Measurements from ENCODE around the gene RAVER2.
"Not testable (repeated sequence)": the region's sequence is repeated elsewhere in the genome, so short reads cannot be mapped to it uniquely, and the experiment has no call there.

The RAVER2 gene

DNA sequence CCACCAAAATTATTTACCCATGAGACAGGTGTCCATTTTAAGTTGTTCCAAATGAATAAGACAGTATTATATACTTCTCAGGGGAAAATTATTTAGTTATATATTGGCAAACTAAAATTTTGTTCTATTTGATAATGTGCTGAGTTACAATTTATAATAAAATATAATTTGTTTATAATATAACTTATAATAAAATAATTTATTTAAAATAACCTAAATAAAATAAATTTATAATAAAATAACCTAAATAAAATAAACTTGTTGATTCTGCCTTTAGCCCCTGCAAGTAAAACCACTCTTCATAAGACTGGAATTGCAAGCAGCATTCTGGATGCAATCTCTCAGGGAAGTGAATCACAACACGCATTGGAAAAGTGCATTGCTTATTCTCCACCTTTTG, 69.6 kb downstream of the RAVER2 start:
- DNase-seq, result no peak

DNA sequence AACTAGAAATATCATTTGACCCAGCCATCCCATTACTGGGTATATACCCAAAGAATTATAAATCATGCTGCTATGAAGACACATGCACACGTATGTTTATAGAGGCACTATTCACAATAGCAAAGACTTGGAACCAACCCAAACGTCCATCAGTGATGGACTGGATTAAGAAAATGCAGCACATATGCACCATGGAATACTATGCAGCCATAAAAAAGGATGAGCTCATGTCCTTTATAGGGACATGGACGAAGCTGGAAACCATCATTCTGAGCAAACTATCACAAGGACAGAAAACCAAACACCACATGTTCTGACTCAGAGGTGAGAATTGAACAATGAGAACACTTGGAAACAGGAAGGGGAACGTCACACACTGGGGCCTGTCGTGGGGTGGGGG, 72.5 kb downstream of the RAVER2 start:
- DNase-seq, result not testable (repeated sequence)

DNA sequence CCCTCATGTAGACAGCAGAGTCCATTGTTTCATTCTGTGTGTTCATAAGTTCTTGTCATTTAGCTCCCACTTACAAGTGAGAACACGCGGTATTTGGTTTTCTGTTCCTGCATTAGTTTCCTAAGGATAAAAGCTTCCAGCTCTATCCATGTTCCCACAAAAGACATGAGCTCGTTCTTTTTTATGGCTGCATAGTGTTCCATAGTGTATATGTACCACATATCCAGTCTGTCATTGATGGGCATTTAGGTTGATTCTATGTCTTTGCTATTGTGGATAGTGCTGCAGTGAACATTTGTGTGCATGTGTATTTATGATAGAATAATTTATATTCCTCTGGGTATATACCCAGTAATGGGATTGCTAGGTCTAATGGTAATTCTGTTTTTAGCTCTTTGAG, 75.7 kb downstream of the RAVER2 start:
- DNase-seq, result not testable (repeated sequence)

DNA sequence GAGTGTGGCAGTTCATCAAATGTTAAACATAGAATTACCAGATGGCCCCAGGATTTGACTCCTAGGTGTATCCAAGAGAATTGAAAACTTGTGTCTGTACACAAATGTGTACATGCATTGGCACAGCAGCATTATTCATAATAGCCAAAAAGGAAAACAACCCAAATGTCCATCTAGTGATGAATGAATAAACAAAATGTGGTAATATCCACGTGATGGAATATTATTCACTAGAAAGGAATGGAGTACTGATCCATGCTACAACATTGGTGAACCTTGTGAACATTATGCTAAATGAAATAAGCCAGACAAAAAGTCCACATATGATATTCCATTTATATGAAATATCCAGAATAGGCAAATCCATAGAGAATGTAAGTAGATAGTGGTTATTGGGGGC, 77.7 kb downstream of the RAVER2 start:
- no peak for DNase-seq

DNA sequence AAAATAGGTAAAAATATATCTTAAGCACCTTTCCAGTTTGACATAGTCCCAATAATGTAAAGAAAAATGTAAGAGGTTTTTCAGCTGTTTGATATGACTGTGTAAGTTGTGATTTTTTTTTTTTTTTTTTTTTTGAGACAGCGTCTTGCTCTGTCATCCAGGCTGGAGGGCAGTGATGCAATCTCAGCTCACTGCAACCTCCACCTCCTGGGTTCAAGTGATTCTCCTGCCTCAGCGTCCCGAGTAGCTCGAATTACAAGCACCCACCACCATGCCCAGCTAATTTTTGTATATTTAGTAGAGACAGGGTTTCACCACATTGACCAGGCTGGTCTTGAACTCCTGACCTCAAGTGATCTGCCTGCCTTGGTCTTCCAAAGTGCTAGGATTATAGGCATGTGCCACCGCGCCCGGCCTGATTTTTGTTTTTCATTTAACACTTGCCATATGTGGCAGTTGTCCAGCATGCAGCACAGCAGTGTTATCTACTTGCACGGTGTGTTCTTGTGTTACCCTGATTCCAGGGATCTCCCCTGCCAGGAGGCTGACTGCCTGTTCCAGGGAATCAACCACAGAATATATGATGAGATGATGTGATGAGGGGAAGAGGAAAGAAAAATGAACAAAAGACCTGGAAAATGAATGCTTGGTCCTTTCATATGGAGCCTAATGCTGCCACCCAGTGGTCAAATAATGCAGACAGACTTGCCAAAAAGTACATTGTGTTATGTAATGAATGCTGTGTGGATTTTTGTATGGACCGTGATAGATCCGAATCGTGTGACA, 79.0 kb downstream of the RAVER2 start:
- DNase-seq, result peak; percentile 78

DNA sequence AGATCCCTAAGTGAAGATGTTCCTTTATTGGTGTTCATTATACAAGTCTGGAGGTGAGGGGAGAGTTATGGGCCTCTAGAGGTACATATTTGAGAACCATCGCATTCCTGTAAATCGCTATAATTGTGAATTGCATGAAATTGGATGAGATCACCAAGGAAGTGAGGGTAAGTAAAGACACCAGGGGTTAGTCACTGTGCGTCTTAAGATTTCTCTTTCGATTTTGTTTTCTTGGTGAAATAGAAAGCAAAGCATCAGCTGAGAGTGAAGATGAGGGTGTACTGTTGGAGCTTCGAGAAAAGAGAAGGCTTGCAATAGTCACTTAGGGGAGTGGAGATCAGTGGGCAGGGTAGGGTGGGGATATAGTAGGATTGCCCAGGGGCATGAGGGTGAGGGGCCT, 82.1 kb downstream of the RAVER2 start:
- DNase-seq, result no peak

DNA sequence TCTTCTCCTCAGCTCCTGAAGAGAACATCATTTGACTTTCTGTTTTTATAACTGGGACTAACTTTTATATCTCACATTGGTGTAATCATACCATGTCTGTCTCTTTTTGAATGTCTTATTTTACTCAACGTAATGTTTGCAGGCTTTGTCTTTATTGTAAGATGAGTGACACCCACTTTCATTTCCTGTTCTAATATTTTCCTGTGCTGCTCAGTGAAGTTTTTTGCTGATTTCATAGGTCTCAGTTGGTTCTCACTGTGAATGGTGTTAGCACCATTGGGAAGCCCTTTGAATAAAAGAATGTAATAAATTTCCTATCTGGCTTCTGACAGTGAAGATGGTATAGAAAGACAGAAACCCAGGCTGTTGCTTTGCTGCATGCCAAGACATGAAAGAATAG, 84.0 kb downstream of the RAVER2 start:
- DNase-seq, result peak; percentile 18

DNA sequence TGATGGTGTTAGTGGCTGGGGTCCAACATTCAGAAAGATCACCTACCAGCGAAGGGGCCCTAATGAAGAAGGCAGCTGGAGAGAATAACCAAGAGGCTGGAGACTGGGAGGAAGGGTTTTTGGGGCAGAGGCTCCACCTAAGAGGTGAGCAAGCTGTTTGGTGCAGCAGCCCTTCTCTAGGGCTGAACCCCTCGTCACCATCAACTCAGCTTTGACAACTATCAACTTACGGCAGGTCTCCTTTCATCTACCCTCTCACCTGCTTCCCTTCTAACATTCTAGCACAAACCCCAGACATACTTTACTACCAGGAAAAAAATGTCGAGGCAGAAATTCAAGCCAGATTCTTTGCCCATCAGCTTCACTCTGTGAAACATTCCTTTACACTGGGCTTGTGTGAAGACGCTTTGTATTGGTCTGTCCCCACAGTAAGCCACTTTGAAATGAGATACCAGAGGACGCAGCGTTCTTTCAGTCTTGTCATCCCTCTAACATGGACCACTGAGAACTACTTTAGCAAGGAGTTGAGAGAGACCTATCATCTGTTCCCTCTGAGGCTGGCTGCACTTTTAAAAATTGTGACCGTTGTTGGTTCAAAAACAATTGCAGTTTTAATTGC, 84.6 kb downstream of the RAVER2 start:
- no peak for DNase-seq

DNA sequence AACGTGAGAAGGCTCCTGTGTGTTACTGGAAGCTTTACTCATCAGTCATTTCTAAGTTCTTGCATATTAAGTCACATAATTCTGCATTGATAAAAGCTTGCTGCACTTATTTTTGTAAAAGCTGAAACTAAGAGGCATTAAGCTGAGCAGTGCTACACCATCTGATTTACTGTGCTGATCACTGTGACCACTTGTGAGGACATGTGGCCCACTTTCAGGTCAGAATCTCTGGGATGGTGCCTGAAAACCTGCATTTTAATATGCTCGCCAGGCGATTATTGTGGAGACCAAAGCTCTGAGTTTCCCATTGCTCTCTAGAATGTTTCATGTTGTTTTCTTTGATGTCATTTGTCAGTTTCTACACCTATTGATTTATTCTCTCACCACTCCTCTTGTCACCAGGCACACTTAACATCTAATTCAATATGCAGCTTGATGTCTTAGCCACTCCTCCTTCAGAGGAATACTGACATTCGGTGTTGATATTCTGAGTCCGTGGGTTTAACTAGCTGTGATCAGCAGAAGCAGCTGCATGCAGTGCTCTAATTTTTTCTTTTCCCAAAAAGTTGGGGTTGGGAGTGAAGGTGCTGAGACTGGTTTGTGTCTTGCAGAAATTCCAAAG, 85.3 kb downstream of the RAVER2 start:
- no peak for DNase-seq

DNA sequence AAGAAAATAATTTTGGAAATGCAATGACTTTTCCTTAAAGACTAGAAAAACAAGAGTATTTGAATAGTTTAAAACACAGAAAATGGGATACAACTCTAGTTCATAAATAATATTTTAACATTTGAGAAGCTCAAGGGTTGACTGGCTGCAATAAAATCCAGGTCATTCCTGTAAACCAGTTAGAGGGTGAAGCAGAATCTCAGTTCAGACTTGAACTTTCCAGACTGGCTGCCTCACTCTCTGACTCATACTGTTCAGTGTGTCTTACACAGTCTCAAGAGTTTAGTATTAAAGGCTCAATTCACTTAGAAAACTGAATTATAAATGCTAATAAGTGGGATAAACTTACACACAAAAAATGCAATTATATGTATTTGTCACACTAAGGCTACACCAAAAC, 89.9 kb downstream of the RAVER2 start:
- DNase-seq, result no peak

DNA sequence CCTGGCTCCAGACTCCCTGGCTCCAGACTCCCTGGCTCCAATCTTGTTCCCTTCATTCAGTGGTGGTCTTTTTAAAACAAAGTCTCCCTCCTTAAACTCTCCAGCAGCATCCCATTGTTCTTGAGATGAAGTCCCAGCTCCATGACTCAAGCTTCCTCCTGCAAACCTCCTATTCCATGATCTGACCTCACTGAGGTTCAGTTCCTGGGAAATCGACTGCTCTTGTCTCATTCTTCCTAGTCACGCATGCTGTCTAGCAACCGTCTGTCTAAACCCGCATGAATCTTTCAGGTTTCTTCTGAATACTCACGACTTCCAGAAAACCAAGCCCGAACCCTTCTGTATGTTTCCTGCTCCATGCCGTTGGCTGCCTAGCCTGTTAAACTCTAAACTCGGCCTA, 91.9 kb downstream of the RAVER2 start:
- DNase-seq, result no peak

DNA sequence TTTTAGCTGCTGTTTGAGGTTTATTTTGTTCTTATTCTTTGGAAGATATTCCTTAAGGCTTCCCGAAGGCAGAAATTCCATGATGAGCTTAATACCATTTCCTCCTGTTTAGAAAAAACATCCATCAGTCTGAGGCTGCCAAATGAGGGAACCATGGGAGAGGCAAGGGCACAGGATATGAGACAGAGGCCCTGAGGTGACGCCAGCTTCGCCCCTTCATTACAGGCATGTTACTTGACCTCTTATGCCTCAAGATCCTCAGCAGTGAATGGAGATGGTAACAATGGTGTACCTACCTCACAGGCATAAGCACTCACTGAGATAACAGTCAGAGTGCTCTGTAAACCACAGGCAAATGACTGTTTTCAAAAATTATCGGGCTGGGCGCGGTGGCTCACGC, 93.6 kb downstream of the RAVER2 start:
- DNase-seq, result no peak

DNA sequence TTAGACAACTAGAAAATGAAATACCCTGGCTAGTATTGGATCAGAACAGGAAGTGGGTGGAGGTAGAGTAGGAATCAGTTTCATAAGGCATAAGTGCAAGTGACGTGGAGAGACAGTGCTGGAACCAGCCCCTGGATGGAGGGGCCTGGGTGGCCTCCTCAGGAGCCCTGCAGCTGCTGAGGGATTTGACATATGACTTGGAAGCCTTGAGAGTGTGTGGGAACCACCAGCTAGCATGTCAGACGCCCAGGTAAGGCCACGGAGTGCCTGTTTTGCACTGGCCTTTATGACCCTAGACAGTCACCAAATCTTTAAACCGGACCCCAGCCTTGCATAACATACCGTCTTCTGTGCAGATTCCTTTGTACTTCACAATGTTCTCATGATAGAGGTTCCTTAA, 94.4 kb downstream of the RAVER2 start:
- DNase-seq, result no peak

DNA sequence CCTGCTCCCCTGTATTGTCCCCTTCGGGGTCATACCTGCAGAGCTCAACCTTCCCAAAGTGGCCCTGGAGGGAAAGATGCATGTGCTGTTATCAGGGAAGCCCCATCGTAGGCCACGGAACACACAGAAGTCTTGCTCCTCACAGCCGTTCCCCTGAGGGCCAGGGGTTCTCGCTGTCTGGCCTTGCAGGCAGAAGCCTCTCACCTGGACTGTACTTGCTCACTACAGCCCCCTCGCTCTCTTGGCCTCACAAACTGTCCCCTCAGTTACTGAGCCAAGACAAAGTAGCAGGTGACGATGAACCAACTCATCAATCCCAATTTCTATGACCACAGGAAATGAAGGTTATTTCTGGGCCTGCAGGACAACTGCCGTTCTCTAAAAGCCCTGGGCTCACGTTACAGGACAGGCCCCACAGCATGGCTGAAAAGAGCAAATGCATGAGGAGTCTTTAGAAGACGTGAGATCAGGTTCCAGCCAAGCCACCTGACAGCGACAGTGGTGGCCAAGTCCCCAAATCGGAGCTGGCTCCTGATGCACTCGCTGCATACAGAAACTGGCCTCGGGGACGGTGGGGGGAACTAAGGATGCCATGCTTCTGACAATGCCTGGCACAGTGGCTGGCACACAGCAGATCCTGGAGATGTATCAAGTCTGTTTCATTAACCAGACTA, 95.0 kb downstream of the RAVER2 start:
- no peak for DNase-seq

DNA sequence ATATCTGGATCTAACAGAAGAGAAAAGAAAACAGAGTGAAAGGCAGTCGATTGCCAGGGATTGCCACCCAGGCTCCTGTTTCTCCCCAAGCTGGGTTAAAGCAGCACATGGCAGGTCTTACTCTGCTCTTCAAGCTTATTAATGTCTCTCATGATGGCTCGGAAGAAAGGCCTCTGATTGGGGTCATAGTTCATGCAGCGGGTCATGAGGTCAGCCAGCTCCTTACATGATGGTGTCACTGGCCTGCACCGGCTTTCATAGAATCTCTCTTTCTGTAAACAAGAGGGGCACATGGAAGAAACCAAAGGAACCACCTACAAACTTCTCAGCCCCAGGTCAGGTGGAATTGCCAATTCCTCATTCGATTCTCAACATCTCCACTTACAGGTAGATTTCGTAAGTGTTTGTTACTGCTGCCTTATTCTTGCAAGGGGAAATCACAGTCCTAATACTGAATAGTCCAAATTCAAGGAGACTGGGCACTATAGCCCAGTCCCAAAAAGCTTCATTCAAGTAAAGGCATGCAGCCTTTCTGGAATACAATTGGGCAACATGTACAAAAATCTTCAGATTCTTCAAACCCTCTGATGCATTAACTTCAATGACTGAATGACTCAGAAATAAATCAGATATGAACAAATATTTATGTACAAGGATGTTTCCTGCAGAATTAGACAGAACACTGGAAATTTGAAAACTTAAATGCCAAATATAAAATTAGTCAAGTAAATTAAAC, 96.6 kb downstream of the RAVER2 start:
- DNase-seq, result no peak

DNA sequence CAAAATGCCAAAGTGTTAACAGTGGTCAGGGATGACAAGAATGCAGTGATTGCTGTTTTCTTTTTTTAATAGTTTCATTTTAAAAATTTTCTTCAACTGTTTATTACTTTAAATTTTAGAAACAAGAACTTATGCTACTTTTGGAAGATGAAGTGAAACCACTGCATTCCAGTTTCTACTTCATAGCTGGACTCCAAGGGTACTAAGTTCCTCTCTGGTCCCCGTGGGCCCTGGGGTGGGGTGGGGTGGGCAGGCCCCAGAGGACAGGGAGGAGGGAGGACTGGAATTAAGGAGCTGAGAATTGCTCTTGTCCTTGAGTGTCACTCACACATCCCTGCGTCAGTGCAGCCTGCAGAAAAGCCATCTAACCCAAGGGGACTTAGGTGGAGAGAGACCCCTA, 97.3 kb downstream of the RAVER2 start:
- DNase-seq, result no peak

DNA sequence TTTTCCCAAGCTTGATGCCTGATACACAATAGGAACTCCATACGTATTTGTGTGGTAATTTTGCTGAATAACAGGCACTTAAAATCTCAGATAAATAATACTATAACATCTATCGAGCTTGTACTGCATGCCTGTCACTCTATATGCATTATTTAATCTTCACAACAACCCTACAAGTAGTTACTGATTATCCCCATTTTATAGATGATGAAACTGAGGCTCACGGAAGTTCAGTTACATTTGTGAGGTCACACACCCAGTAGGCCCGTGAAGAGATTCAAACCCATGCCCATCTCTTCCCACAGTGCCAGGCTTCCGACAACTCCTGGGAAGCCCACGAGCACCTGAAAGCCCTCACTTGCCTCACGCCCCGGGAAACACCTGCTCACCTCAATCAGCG, 98.8 kb downstream of the RAVER2 start:
- DNase-seq, result no peak

DNA sequence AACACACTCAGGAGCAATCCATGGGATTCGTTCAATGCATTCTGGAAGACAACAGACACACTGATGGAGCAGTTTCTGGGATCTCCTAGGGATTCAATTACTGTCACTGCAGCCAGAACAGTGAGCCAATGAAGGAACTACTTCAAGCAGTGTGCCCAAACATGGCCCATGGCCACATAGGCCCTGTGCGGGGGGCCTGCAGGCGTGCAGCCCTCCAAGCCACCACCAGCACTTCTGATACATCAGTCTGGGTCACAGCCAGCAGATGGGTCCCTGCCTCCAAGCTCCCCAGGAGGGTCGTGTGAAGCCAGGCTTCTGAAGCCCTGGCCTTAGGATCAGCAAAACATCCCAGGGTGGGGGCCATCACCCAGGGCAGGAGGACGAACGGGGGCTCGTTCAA, 99.3 kb downstream of the RAVER2 start:
- no peak for DNase-seq

DNA sequence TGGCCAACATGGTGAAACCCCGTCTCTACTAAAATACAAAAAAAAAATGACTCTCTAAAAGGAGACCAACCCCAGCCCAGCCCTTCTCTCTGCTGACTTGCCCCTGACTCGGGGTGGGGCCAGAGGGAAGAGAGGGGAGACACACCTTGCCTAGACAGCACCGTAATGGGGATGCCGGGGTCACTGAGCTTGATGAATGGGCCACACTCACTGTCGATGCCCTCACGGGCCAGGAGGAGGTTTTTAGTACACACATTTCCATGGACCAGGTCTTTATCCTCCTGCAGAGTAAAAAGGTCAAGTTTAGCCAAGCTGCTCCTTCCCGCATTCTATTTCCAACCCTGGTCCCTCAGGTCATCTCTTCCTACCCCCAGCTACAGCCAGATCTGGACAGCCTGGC, 99.7 kb downstream of the RAVER2 start:
- no peak for DNase-seq

DNA sequence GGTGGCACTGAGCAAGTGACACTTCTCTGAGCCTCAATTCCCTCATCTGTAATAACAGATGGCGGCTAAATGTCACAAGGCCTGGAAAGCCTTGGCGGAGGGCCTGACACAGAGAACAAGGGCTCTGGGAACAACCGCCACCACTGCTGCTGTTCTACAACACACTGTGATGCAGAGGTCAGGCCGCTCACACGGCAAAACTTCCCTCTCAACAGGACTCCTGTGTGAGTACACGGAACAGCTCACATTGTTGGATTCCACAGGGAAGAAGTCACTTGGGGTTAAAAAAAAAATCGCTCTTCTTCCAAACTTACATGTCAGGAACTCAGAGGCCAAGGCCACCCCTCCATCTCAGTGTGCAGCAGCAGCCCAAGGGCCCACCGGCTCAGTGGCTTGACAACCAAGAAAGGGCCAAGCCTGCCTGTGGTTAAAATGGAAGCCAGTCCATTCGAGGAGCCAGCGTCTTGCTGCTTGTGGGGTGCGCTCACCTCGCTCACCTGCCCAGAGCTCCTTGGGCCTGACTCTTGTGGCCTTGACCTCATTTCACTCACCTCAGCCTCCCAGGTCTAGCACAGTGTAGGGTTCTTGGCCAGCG, 101.1 kb downstream of the RAVER2 start:
- no peak for DNase-seq

DNA sequence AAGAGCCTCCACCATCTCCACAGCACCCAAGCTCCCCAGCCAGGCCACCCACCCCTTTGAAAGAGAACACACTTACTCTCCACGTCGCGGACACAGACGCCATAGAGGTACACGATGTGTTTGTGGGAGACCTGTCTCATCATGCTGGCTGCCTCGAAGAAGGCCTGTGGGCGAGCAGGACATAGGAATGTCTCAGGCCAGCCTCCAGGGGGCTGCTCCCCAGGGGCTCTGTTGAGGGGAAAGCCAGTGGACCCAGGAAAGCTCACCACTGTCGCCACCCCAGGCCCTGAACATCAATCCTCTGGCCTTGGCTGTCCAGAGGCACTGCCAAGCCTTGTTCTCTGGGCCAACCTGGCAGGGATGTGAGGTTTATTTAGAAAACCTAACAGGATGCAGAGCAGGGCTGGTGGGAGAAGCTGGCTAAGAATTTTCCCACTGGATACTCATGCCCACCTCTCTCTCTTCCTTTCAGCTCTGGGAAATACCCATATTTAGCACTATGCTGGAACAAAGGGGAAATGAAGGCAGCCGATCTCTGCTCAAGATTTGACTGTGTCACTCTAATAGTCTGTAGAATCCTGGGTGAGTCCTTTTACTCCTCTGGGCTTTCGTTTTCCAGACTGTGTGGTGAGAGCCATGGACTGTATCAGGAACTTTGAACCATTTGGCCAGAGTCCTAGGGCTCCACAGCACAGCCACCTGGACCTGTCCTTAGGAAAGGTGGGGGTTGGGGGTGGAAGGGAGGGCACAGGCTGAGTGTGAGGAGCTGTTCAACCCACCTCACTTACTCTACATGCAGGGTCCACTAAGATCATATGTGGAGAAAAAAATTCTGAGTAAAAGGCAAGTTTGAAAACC, 101.9 kb downstream of the RAVER2 start:
- DNase-seq, result no peak

DNA sequence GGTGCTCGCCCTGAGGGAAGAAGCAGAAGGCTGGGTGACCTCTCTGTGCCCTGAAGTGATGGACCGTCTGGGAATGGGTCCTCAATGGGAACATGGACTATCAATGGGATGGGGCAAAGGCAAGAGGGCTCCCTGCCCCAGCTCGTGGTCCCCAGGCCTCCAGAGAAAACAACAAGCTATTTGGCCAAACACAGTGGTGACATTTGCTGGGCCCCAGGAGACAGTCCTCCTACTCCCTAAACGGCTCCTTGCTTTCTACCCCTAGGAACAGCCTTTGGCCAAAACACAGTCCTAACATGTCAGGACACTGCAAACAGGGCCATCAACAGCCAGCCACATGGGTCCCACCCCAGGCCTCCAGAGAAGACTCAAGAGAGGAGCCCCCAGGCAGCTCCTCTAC, 102.8 kb downstream of the RAVER2 start:
- DNase-seq, result no peak

Measured in RPMI8226 (cell line).